Measurements from ENCODE around the gene DIPK1B.

DNA sequence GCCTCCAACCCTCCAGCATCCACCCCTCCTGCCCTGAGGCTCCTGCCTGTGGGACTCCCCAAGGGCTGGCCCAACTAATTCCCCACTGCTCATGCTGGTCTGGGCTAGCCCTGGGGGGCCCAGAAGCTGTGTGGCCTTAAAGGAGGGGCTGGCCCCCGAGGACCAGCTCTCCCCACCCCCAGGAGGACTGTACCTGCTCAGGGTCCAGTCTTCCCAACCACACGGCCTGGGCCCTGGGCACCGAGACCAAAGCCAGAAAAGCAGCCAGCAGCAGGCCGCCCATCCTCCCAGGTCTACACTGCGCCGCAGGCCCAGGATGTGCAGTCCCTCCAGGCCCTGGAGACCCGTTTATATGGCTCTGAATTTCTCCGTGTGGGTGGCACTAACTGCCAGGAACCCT, 35.8 kb downstream of the DIPK1B start, which contains the start of gene LCN6:
- TF ChIP-seq, protein P1, sequence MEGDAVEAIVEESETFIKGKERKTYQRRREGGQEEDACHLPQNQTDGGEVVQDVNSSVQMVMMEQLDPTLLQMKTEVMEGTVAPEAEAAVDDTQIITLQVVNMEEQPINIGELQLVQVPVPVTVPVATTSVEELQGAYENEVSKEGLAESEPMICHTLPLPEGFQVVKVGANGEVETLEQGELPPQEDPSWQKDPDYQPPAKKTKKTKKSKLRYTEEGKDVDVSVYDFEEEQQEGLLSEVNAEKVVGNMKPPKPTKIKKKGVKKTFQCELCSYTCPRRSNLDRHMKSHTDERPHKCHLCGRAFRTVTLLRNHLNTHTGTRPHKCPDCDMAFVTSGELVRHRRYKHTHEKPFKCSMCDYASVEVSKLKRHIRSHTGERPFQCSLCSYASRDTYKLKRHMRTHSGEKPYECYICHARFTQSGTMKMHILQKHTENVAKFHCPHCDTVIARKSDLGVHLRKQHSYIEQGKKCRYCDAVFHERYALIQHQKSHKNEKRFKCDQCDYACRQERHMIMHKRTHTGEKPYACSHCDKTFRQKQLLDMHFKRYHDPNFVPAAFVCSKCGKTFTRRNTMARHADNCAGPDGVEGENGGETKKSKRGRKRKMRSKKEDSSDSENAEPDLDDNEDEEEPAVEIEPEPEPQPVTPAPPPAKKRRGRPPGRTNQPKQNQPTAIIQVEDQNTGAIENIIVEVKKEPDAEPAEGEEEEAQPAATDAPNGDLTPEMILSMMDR (IDR thresholded peaks at IDR 0.05): no peak
- no peak for TF ChIP-seq POLR2A (IDR thresholded peaks at IDR 0.05)
